HCEC 1CT (cell line): ENCODE measurements around the gene LRRC17.
"Not testable (repeated sequence)": the region's sequence is repeated elsewhere in the genome, so short reads cannot be mapped to it uniquely, and the experiment has no call there.

Source experiments
- DNase-seq: peaks from one replicate; pipeline ENCODE4 v3.0.0-alpha.2; 2017

LRRC17 gene

GRCh38 chr7:102897856-102898531, 14.8 kb upstream of the LRRC17 start:
- no peak for DNase-seq

DNA sequence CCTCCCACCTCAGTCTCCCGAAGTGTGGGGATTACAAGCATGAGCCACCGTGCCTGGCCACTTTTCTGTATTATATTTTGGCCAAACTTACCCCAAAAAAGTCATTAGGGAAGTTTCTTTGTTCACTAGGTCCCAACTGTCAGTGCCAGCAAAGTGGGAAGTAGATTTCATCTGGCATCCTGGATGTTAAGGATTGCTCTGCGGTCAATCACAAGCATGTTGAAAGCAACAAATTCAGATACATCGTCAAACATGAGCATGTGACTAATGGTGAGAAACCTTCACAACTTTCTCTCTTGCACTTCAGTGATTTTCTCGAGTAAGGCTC, 14.3 kb upstream of the LRRC17 start:
- no peak for DNase-seq

DNA sequence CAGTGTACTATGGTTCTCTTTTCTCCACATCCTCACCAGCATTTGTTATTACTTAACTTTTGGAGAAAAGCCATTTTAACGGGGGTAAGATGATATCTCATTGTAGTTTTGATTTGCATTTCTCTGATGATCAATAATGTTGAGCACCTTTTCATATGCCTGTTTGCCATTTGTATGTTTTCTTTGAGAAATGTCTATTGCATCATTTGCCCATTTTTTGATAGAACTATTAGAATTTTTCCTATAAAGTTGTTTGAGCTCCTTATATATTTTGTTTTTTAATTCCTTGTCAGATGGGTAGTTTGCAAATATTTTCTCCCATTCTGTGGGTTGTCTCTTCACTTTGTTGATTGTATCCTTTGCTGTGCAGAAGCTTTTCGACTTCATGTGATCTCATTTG, 10.7 kb upstream of the LRRC17 start:
- not testable (repeated sequence) for DNase-seq

- not testable (repeated sequence) for DNase-seq
Measured at GRCh38 chr7:102903576-102903975, 9.2 kb upstream of the LRRC17 start.

- DNase-seq: no peak
Measured at GRCh38 chr7:102908676-102909075, 4.1 kb upstream of the LRRC17 start.

GRCh38 chr7:102913826-102914225, 1.0 kb downstream of the LRRC17 start:
- no peak for DNase-seq

- DNase-seq: peak; percentile 93
Measured at GRCh38 chr7:102914585-102914984, 1.8 kb downstream of the LRRC17 start.

DNA sequence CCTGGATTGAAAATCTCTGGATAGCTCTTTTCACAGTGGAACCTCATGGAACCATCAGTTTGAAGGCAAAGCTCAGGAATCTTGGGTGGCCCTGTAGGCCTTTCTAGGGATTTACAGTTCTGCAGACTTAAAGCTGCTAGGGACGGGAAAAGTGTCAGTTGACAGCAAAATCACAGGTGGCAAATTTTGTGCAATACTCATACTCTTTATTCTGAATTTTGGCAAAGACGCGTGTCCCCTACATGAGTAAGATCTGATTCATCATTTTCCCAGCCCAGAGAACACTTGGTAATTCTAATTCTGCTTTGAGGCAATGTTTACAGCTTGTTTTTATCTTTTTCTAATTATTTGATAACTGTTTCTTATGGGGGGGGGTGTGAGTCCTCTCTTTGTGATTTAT, 3.6 kb downstream of the LRRC17 start:
- peak; percentile 88 for DNase-seq

GRCh38 chr7:102916881-102917280, 4.1 kb downstream of the LRRC17 start:
- DNase-seq: peak; percentile 39

- DNase-seq: no peak
Measured at GRCh38 chr7:102917436-102918353, 4.9 kb downstream of the LRRC17 start.

DNA sequence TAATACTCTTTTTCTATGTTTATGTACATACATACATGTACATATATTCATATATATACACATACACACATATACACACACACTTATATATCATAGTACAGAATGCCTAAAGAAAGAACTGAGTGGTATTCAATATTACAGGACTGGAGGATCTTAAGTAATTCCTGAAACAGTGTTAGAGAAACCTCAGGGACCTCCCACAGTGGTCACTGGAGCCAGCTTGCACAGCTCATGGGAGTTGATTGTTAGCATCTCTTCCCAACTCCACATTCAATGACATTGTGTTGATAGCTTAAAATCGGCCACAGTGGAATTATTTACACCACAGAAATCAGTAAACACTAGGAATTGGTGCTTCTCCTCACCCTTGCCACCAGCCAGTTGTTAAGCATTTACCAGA, 6.0 kb downstream of the LRRC17 start:
- DNase-seq: no peak

GRCh38 chr7:102925976-102926782, 13.4 kb downstream of the LRRC17 start:
- peak; percentile 34 for DNase-seq

DNA sequence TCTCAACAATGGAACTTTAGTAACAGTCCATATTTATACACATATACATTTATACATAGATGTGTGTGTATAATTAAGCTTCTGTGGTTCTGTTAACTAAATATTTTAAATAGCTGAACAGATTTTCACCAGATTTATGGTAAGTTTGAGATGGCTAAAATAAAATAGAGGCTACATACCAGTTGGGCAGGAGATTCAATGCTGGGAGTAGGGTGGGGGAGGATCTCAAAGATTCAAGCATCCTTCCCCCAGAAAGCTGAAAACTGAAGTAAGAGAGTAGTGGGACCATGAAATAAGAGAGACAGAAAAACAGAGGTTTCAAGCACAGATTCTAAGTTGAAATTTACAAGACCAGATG, 14.0 kb downstream of the LRRC17 start:
- no peak for DNase-seq

- peak; percentile 16 for DNase-seq
Measured at GRCh38 chr7:102927312-102927933, 14.6 kb downstream of the LRRC17 start.

DNA sequence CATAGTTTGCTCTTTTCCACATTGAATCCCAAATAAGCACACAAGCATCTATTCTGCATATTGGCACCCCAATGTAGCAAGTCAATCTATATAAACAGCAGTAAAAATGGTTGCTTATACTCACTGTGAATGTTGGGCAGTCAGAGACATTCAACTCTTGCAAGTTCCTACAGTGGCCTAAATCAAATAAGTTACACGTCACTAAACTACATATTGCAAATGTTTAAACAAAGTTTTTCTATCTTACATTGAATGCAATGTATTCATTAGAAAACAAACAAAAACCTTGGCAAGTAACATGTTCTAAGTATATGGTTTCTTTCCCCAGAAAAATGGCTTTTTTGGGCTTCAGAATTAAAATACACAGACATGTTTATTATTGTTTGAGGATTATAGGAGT, 19.0 kb downstream of the LRRC17 start:
- no peak for DNase-seq

DNA sequence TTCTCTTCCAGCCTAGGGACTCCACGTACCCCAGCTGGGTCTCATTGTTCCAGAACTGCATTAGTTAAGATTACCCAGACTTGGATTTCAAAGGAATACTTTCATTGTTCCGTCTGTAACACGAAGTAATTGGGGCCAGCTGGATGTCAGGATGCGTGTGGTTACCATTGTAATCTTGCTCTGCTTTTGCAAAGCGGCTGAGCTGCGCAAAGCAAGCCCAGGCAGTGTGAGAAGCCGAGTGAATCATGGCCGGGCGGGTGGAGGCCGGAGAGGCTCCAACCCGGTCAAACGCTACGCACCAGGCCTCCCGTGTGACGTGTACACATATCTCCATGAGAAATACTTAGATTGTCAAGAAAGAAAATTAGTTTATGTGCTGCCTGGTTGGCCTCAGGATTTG, 21.0 kb downstream of the LRRC17 start:
- DNase-seq: peak; percentile 91

DNA sequence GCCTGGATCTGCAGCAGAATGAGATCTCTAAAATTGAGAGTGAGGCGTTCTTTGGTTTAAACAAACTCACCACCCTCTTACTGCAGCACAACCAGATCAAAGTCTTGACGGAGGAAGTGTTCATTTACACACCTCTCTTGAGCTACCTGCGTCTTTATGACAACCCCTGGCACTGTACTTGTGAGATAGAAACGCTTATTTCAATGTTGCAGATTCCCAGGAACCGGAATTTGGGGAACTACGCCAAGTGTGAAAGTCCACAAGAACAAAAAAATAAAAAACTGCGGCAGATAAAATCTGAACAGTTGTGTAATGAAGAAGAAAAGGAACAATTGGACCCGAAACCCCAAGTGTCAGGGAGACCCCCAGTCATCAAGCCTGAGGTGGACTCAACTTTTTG, 21.4 kb downstream of the LRRC17 start:
- DNase-seq: no peak

DNA sequence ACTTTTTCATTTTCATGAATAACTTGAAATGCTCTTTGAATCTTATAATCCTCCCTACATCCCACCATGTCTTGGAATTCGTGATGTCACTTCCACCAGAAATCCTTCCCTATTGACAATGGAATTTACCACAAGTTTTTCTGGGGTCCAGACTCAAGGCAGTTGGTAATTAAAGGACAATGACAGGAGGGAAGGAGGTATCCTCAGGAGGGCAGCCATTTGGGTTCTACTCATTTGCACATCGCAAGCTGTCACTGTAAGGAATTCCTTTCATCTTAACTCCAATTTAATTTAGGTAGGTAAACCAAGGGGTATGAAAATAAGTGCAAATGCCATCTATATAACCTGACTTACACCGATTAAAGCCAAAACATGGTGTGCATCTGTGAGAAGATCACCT, 21.9 kb downstream of the LRRC17 start:
- DNase-seq: no peak

- no peak for DNase-seq
Measured at GRCh38 chr7:102935450-102936115, 22.8 kb downstream of the LRRC17 start.

DNA sequence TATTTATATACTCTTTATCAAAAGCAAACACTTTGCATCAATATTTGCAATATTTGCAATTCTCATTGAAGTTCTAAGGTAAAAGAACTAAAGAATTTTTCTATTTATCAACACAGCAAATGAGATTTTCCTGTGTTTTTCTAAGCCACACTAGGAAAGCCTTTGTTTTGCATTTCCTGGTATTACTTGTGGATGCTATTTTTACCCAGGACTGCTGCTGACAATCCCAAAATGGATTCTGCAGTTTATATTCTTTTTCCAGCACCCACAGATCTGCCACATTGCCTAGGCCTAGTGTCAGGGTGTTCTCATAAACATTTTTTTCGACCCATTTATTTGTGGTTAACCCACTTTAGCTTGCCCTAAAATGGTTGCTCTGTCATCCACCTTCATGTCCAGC, 25.9 kb downstream of the LRRC17 start:
- no peak for DNase-seq

GRCh38 chr7:102942181-102942866, 29.5 kb downstream of the LRRC17 start:
- DNase-seq: no peak

DNA sequence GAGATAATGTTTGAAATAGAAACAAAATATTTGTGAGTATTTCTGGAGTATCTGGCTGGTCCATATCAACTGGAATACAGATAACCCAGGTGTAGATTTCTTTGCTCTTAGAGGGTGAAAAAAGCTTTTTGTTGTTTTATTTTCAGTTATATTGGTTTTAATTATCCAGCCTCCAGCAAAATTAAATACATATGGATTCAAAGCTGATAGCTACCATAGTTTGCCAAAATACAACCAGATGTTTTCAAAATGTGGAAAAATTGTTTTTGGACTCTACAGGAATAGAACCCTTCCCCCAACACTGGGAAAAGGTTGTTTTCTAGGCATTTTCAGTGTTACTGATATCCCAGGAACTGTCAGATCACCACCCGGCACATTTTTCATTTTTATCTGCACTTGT, 30.1 kb downstream of the LRRC17 start:
- no peak for DNase-seq
